GM18499 (cell line): ENCODE results near the gene ID3.
A peak's percentile ranks its signal among the peaks of the same experiment; 100 is the strongest.

Experiments used
- ATAC-seq: cut with Tn5 transposase; IDR thresholded peaks from one replicate; pipeline ENCODE4 v1.9.1; 2021; ENCODE audit warnings: moderate number of reproducible peaks; ENCODE audit not compliant: insufficient read depth, unreplicated experiment

ID3 gene

GRCh38 chr1:23559136-23559984, at the start of gene ID3:
TSS of gene ID3 (minus strand) at chr1:23559501. CDS start at chr1:23559426, 75 bp downstream.
- ATAC-seq: peak; percentile 50

- no peak for ATAC-seq
Measured at GRCh38 chr1:23607944-23608343, 48.6 kb upstream of the ID3 start.

- ATAC-seq: no peak
Measured at GRCh38 chr1:23601968-23602876, 42.9 kb upstream of the ID3 start.

GRCh38 chr1:23601135-23601967, 42.0 kb upstream of the ID3 start:
- ATAC-seq: no peak

GRCh38 chr1:23600283-23600682, 41.0 kb upstream of the ID3 start:
- ATAC-seq: no peak

GRCh38 chr1:23599125-23599524, 39.8 kb upstream of the ID3 start:
- no peak for ATAC-seq

GRCh38 chr1:23598424-23598823, 39.1 kb upstream of the ID3 start:
- ATAC-seq: no peak

GRCh38 chr1:23597635-23598388, 38.5 kb upstream of the ID3 start:
- ATAC-seq: no peak

GRCh38 chr1:23596382-23597358, 37.4 kb upstream of the ID3 start:
- no peak for ATAC-seq

- ATAC-seq: no peak
Measured at GRCh38 chr1:23594927-23595353, 35.6 kb upstream of the ID3 start.

- no peak for ATAC-seq
Measured at GRCh38 chr1:23594149-23594907, 35.0 kb upstream of the ID3 start.

GRCh38 chr1:23593556-23594148, 34.4 kb upstream of the ID3 start:
- ATAC-seq: no peak

- ATAC-seq: no peak
Measured at GRCh38 chr1:23593042-23593521, 33.8 kb upstream of the ID3 start.

- no peak for ATAC-seq
Measured at GRCh38 chr1:23592209-23592892, 33.0 kb upstream of the ID3 start.

GRCh38 chr1:23591460-23592208, 32.3 kb upstream of the ID3 start:
- ATAC-seq: no peak
